OCI-LY3 (cell line): Measurements from ENCODE around the gene NDUFS7.

Experiments used
- H2AFZ ChIP-seq: fragments of 200-600, 300-600 bp; shearing (Covaris generic); 2 replicates; pipeline ENCODE4 v1.6.0; 2014; ENCODE audit warnings: antibody characterized with exemption, low read depth, low read length
- H3K27ac ChIP-seq: fragments of 200-600, 300-600 bp; sonication (generic); 2 replicates; pipeline ENCODE4 v1.5.1; 2014; ENCODE audit warnings: mild to moderate bottlenecking, low read length, moderate library complexity, mixed read lengths
- H3K27me3 ChIP-seq: fragments of 200-600, 300-600 bp; sonication (generic); 2 replicates; pipeline ENCODE4 v1.6.1; 2014; ENCODE audit warnings: low read depth, low read length, mixed read lengths
- H3K36me3 ChIP-seq: fragments of 200-600, 300-600 bp; sonication (generic); replicated peaks from 2 replicates; pipeline ENCODE3; 2014; ENCODE audit warnings: low read depth, low read length, mixed read lengths
- H3K4me1 ChIP-seq: fragments of 300-600, 200-600 bp; sonication (generic); 2 replicates; pipeline ENCODE4 v1.6.1; 2014; ENCODE audit warnings: low read length, mixed read lengths
- H3K4me2 ChIP-seq: fragments of 200-600, 300-600 bp; sonication (generic); 2 replicates; pipeline ENCODE4 v1.6.1; 2014; ENCODE audit warnings: low read length, mixed read lengths
- H3K4me3 ChIP-seq: fragments of 300-600, 200-600 bp; sonication (generic); 2 replicates; pipeline ENCODE4 v1.5.1; 2014; ENCODE audit warnings: antibody characterized with exemption, mild to moderate bottlenecking, low read length, moderate library complexity
- H3K79me2 ChIP-seq: fragments of 300-600, 200-600 bp; shearing (Covaris generic); 2 replicates; pipeline ENCODE4 v1.6.1; 2014; ENCODE audit warnings: mild to moderate bottlenecking, low read length, mixed read lengths
- H3K9ac ChIP-seq: fragments of 300-600, 200-600 bp; shearing (Covaris generic); 2 replicates; pipeline ENCODE4 v1.6.0; 2014; ENCODE audit warnings: mild to moderate bottlenecking, low read length, moderate library complexity
- H3K9me3 ChIP-seq: fragments of 200-600, 300-600 bp; shearing (Covaris generic); 2 replicates; pipeline ENCODE4 v1.6.1; 2014; ENCODE audit warnings: low read length, mixed read lengths; ENCODE audit not compliant: insufficient read depth
- H4K20me1 ChIP-seq: fragments of 200-600, 300-600 bp; sonication (generic); 2 replicates; pipeline ENCODE4 v1.6.1; 2016; ENCODE audit warnings: low read length, mixed read lengths; ENCODE audit not compliant: insufficient read depth
- CTCF ChIP-seq: fragments of 200-600, 300-600 bp; sonication (generic); IDR thresholded peaks from 2 replicates; pipeline ENCODE4 v1.5.1; 2014; ENCODE audit warnings: antibody characterized with exemption, low read length, low read depth
- EZH2phosphoT487 ChIP-seq: fragments of 200-600 bp; shearing (Covaris generic); IDR thresholded peaks from 2 replicates; pipeline ENCODE4 v1.6.1; 2018; ENCODE audit warnings: antibody characterized with exemption, mixed run types, low read depth

The NDUFS7 gene

GRCh38 chr19:1420590-1420989 lies 36.9 kb downstream of the NDUFS7 start:
- H4K20me1 ChIP-seq = peaks cover 90% of the 10 kb centered on the region
- H3K9me3 ChIP-seq = no peaks in the 10 kb centered on the region
- no peaks in the 10 kb centered on the region for H3K4me1 ChIP-seq
- H3K27ac ChIP-seq = no peak overlapping the region
- no peaks in the 10 kb centered on the region for H3K27me3 ChIP-seq
- H3K9ac ChIP-seq = no peak overlapping the region
- H3K79me2 ChIP-seq = peaks cover 98% of the 10 kb centered on the region
- H3K36me3 ChIP-seq = peaks cover 85% of the 10 kb centered on the region
- H3K4me3 ChIP-seq = no peak overlapping the region
- H2AFZ ChIP-seq = no peak overlapping the region
- no peak overlapping the region for H3K4me2 ChIP-seq
- TF ChIP-seq EZH2phosphoT487 = no peak
- no peak for TF ChIP-seq CTCF

GRCh38 chr19:1421218-1421957 lies 37.7 kb downstream of the NDUFS7 start:
- peaks cover 85% of the 10 kb centered on the region for H3K36me3 ChIP-seq
- no peak overlapping the region for H2AFZ ChIP-seq
- TF ChIP-seq EZH2phosphoT487 = no peak
- no peak for TF ChIP-seq CTCF
- no peaks in the 10 kb centered on the region for H3K27me3 ChIP-seq
- H3K27ac ChIP-seq = no peak overlapping the region
- H4K20me1 ChIP-seq = peaks cover 89% of the 10 kb centered on the region
- H3K9ac ChIP-seq = no peak overlapping the region
- no peaks in the 10 kb centered on the region for H3K9me3 ChIP-seq
- no peak overlapping the region for H3K4me3 ChIP-seq
- H3K4me2 ChIP-seq = no peak overlapping the region
- no peaks in the 10 kb centered on the region for H3K4me1 ChIP-seq
- peaks cover 98% of the 10 kb centered on the region for H3K79me2 ChIP-seq

- Histone ChIP-seq H3K9ac (no peak overlapping the region), H3K27me3 (no peaks in the 10 kb centered on the region), H3K4me1 (no peaks in the 10 kb centered on the region), H3K36me3 (peaks cover 85% of the 10 kb centered on the region), H3K9me3 (no peaks in the 10 kb centered on the region), H3K4me2 (no peak overlapping the region), H4K20me1 (peaks cover 89% of the 10 kb centered on the region), H2AFZ (no peak overlapping the region), H3K27ac (no peak overlapping the region), H3K4me3 (no peak overlapping the region), H3K79me2 (peaks cover 98% of the 10 kb centered on the region)
- TF ChIP-seq EZH2phosphoT487 (no peak), CTCF (no peak)
Measured at GRCh38 chr19:1421958-1422305, 38.2 kb downstream of the NDUFS7 start.

GRCh38 chr19:1422360-1422759 lies 38.7 kb downstream of the NDUFS7 start:
- peaks cover 89% of the 10 kb centered on the region for H4K20me1 ChIP-seq
- H3K27ac ChIP-seq = no peak overlapping the region
- no peaks in the 10 kb centered on the region for H3K27me3 ChIP-seq
- H3K9me3 ChIP-seq = no peaks in the 10 kb centered on the region
- H3K4me1 ChIP-seq = no peaks in the 10 kb centered on the region
- H3K9ac ChIP-seq = no peak overlapping the region
- no peak overlapping the region for H2AFZ ChIP-seq
- TF ChIP-seq CTCF (no peak), EZH2phosphoT487 (no peak)
- no peak overlapping the region for H3K4me2 ChIP-seq
- peaks cover 98% of the 10 kb centered on the region for H3K79me2 ChIP-seq
- H3K4me3 ChIP-seq = no peak overlapping the region
- H3K36me3 ChIP-seq = peaks cover 86% of the 10 kb centered on the region
